Keratinocyte (primary cell): ENCODE results near the gene MAGEF1.

Experiments used
- EZH2 ChIP-seq: IDR thresholded peaks from one replicate; pipeline ENCODE4 v1.6.1; 2012; ENCODE audit warnings: inconsistent platforms, mild to moderate bottlenecking, low read length, moderate library complexity
- TF ChIP-seq, protein P1 (sequence below), 3 experiments: IDR thresholded peaks in 1 of 3; conservative IDR thresholded peaks in 1 of 3; optimal IDR thresholded peaks in 1 of 3; 2 replicates in 2 of 3; 3 replicates in 1 of 3; pipeline versions ENCODE3 to v1.5.1; 2011; ENCODE audit warnings: low read length in 3 of 3, mild to moderate bottlenecking in 3 of 3, moderate library complexity in 2 of 3, control low read depth in 1 of 3, inconsistent platforms in 1 of 3; ENCODE audit not compliant: insufficient read depth in 2 of 3; ENCODE audit errors: extremely low read depth in 1 of 3

DNA sequence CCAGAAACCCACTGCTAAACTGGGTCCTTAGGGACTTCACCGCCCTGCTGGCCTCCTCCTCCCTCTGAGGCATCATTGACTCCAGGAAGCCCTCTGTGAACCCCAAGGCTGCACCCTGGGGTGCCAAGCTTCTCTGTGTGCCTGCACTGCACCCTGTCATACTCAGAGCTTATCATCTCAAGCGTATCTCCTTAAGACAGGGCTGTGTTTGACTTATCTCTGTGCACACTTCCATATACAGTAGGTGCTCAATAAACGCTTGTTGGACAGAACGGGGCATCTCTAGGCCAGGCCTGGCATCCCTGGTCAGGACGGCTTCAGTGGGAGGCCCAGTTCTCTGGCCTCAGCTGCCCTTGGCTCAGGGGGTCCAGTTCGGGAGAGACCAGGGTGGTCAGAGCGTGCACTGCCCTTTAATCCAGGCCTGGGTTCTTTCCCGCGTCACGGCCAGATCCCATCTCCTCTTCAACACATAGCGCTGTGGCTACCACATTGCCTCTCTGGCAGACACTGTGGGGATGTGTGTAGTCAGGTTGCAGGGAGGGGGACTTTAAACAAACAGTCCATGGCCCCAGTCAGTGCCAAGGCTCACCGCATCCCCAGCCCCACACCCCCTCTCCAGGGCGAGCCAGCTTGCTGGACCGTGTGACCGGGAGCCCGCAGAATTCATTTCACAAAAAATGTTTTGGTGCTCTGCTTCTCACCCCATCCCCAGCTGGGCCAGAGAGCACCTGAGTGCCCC lies 33.4 kb downstream of the MAGEF1 start:
- TF ChIP-seq, protein P1, sequence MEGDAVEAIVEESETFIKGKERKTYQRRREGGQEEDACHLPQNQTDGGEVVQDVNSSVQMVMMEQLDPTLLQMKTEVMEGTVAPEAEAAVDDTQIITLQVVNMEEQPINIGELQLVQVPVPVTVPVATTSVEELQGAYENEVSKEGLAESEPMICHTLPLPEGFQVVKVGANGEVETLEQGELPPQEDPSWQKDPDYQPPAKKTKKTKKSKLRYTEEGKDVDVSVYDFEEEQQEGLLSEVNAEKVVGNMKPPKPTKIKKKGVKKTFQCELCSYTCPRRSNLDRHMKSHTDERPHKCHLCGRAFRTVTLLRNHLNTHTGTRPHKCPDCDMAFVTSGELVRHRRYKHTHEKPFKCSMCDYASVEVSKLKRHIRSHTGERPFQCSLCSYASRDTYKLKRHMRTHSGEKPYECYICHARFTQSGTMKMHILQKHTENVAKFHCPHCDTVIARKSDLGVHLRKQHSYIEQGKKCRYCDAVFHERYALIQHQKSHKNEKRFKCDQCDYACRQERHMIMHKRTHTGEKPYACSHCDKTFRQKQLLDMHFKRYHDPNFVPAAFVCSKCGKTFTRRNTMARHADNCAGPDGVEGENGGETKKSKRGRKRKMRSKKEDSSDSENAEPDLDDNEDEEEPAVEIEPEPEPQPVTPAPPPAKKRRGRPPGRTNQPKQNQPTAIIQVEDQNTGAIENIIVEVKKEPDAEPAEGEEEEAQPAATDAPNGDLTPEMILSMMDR (optimal IDR thresholded peaks at IDR 0.05 in 1 of 3, IDR thresholded peaks at IDR 0.05 in 1 of 3, conservative IDR thresholded peaks at IDR 0.05 in 1 of 3; ENCODE audit: extremely low read depth in 1 of 3, insufficient read depth in 2 of 3, low read length in 3 of 3), result no peak
- TF ChIP-seq EZH2, result no peak
